Spleen (tissue), 11 donors: ENCODE data around the gene HDDC2. TPM values are rescaled to one million over a fixed set of nuclear protein-coding genes. Genes with fewer than 3 reads are reported as not detected.

Source experiments
- DNase-seq: peaks from one replicate; pipeline ENCODE4 v3.0.0-alpha.2; 2020
- H3K27ac ChIP-seq, 8 donors: fragments of 200-600 bp; sonication (generic) in 7 of 8; 1 replicate in 4 of 8; 2 replicates in 4 of 8; pipeline versions ENCODE4 v1.5.0 to v1.8.0; 2016 to 2021; ENCODE audit warnings: inconsistent platforms in 4 of 8, mild to moderate bottlenecking in 4 of 8, moderate library complexity in 1 of 8
- H3K27me3 ChIP-seq, 7 donors: fragments of 200-600 bp; sonication (generic) in 6 of 7; replicated peaks in 1 of 7; 1 replicate in 4 of 7; 2 replicates in 3 of 7; pipeline versions ENCODE4 v1.5.0 to v1.8.0; 2016 to 2021; ENCODE audit warnings: inconsistent platforms in 3 of 7, mild to moderate bottlenecking in 1 of 7
- H3K36me3 ChIP-seq, 6 donors: fragments of 200-600 bp; sonication (generic) in 5 of 6; 1 replicate in 4 of 6; 2 replicates in 2 of 6; pipeline versions ENCODE4 v1.5.0 to v1.8.0; 2016 to 2021; ENCODE audit warnings: inconsistent platforms in 2 of 6
- H3K4me1 ChIP-seq, 6 donors: fragments of 200-600 bp; sonication (generic) in 5 of 6; 1 replicate in 3 of 6; 2 replicates in 3 of 6; pipeline versions ENCODE4 v1.5.0 to v1.8.0; 2016 to 2021; ENCODE audit warnings: inconsistent platforms in 3 of 6
- H3K4me3 ChIP-seq, 8 donors: fragments of 200-600 bp; sonication (generic) in 7 of 8; 1 replicate in 4 of 8; 2 replicates in 4 of 8; pipeline versions ENCODE4 v1.5.0 to v1.8.0; 2016 to 2021; ENCODE audit warnings: inconsistent platforms in 4 of 8, mild to moderate bottlenecking in 4 of 8, moderate library complexity in 2 of 8
- H3K9me3 ChIP-seq, 8 donors: fragments of 200-600 bp; sonication (generic) in 7 of 8; 1 replicate in 4 of 8; 2 replicates in 4 of 8; pipeline versions ENCODE4 v1.5.0 to v1.8.0; 2016 to 2021; ENCODE audit warnings: inconsistent platforms in 4 of 8
- CTCF ChIP-seq, 11 experiments: fragments of 200-600 bp in 7 of 11; fragments of 450-650 bp in 4 of 11; sonication (generic) in 4 of 11; IDR thresholded peaks in 8 of 11; conservative IDR thresholded peaks in 3 of 11; 1 replicate in 7 of 11; 2 replicates in 4 of 11; pipeline versions ENCODE4 v1.4.0 to v1.8.0; 2016 to 2021; ENCODE audit warnings: antibody characterized with exemption in 11 of 11, inconsistent platforms in 4 of 11, mild to moderate bottlenecking in 1 of 11
- POLR2A ChIP-seq, 3 donors: fragments of 450-650 bp; IDR thresholded peaks; one replicate each; pipeline ENCODE4 v1.5.1; 2017; ENCODE audit warnings: antibody characterized with exemption in 3 of 3, mild to moderate bottlenecking in 1 of 3
- POLR2AphosphoS5 ChIP-seq, 3 donors: sonication (generic); formaldehyde crosslinking; IDR thresholded peaks; one replicate each; pipeline ENCODE4 v1.5.1; 2017; ENCODE audit warnings: antibody characterized with exemption in 3 of 3
- WGBS, 5 donors: extraction: QIAGEN DNeasy Blood & Tissue Kit in 3 of 5; methylation state at CpG; one replicate each; pipeline versions ENCODE4 v1.1.5 to v1.1.7; 2013 to 2018; 5-methylcytosine and 5-hydroxymethylcytosine counted together
- intact Hi-C: fragments of 100-400 bp; cut with DNase I; formaldehyde crosslinking; loops from one replicate; pipeline ENCODE4 v1.15.0; 2023; ENCODE audit warnings: low total_unique reads
- polyA plus RNA-seq, 3 donors: library from polyadenylated mRNA; stranded (reverse); fragments of 200-250 nt; gene quantifications; one replicate each; pipeline ENCODE4 v1.2.1, GENCODE V29; 2013
- total RNA-seq, 7 donors: library from RNA; depleted of rRNA in 3 of 7; stranded (reverse); fragments of >200 nt in 3 of 7; fragmentation: NEBNext Ultra II Directional in 4 of 7; extraction: Animal tissue kit (Norgen Biotek cat#: 25700) in 4 of 7; gene quantifications; one replicate each; pipeline versions ENCODE4 v1.1.0 to v1.2.1, GENCODE V29; 2016 to 2021
- donor health status: healthy with polysubstance abuse.
- donor health status: DM: no; HTN: no; CAD: no; lungs with moderate emphysema.
- donor health status: DM: no; HTN: no; CAD: no.
- donor health status: Bipolar disorder and iron deficiency.
- donor health status: healthy.
- donor health status: DM: no; HTN: no; CAD: no.
- donor health status: DM: yes; HTN: yes; CAD: no.

Gene HDDC2
- total and polyA plus RNA-seq, 10 donors = 22.4 to 68.7 (median 38.7) TPM

GRCh38 chr6:125338381-125338780 is 36.6 kb upstream of the HDDC2 start:
- H3K9me3 ChIP-seq = no peaks in the 10 kb centered on the region
- no peaks in the 10 kb centered on the region for H3K36me3 ChIP-seq
- intact Hi-C loops = no loop called here
- peaks cover 0 to 3% (median 0%) of the 10 kb centered on the region in 7 donors for H3K27me3 ChIP-seq
- no peak for DNase-seq
- no peaks in the 10 kb centered on the region for H3K4me1 ChIP-seq
- TF ChIP-seq POLR2A (IDR thresholded peaks at IDR 0.05) = no peak
- H3K4me3 ChIP-seq = no peak overlapping the region
- no peak overlapping the region for H3K27ac ChIP-seq

- no peak for DNase-seq
- Histone ChIP-seq H3K27ac (no peak overlapping the region), H3K4me3 (no peak overlapping the region), H3K27me3 (peaks cover 0 to 3% (median 0%) of the 10 kb centered on the region in 7 donors), H3K9me3 (no peaks in the 10 kb centered on the region), H3K36me3 (no peaks in the 10 kb centered on the region), H3K4me1 (no peaks in the 10 kb centered on the region)
- 88 to 96% (median 94%) methylated on average over 6 of the region's 6 CpGs for WGBS, 5 donors
- intact Hi-C loops = no loop called here
- TF ChIP-seq CTCF (IDR thresholded peaks at IDR 0.05 in 8 of 11, conservative IDR thresholded peaks at IDR 0.05 in 3 of 11) = no peak
- no peak for TF ChIP-seq POLR2A (IDR thresholded peaks at IDR 0.05)
- no peak for TF ChIP-seq POLR2AphosphoS5 (IDR thresholded peaks at IDR 0.05)
Measured at GRCh38 chr6:125337706-125338105, 35.9 kb upstream of the HDDC2 start.

- Histone ChIP-seq H3K36me3 (no peaks in the 10 kb centered on the region), H3K4me3 (no peak overlapping the region), H3K9me3 (no peaks in the 10 kb centered on the region), H3K27me3 (peaks cover 0 to 3% (median 0%) of the 10 kb centered on the region in 7 donors), H3K4me1 (no peaks in the 10 kb centered on the region), H3K27ac (no peak overlapping the region)
- no peak for TF ChIP-seq POLR2A (IDR thresholded peaks at IDR 0.05)
- no peak for TF ChIP-seq POLR2AphosphoS5 (IDR thresholded peaks at IDR 0.05)
- no peak for TF ChIP-seq CTCF (IDR thresholded peaks at IDR 0.05 in 8 of 11, conservative IDR thresholded peaks at IDR 0.05 in 3 of 11)
- intact Hi-C loops = no loop called here
- DNase-seq = no peak
- 82 to 93% (median 91%) methylated on average over 1 of the region's 1 CpG for WGBS, 5 donors
Measured at GRCh38 chr6:125332664-125333063, 30.9 kb upstream of the HDDC2 start.

GRCh38 chr6:125325586-125325985 is 23.8 kb upstream of the HDDC2 start:
- Histone ChIP-seq H3K27ac (no peak overlapping the region), H3K4me3 (no peak overlapping the region), H3K4me1 (no peaks in the 10 kb centered on the region), H3K9me3 (no peaks in the 10 kb centered on the region), H3K27me3 (peaks cover 0 to 3% (median 0%) of the 10 kb centered on the region in 7 donors), H3K36me3 (no peaks in the 10 kb centered on the region)
- DNase-seq = no peak
- TF ChIP-seq POLR2AphosphoS5 (IDR thresholded peaks at IDR 0.05) (no peak), POLR2A (IDR thresholded peaks at IDR 0.05) (no peak), CTCF (IDR thresholded peaks at IDR 0.05 in 8 of 11, conservative IDR thresholded peaks at IDR 0.05 in 3 of 11) (no peak)
- 60 to 80% (median 75%) methylated on average over 2 of the region's 2 CpGs for WGBS, 5 donors
- intact Hi-C loops = no loop called here

GRCh38 chr6:125323376-125323775 is 21.6 kb upstream of the HDDC2 start:
- Histone ChIP-seq H3K4me1 (no peaks in the 10 kb centered on the region), H3K27me3 (peaks cover 0 to 3% (median 0%) of the 10 kb centered on the region in 7 donors), H3K4me3 (no peak overlapping the region), H3K27ac (no peak overlapping the region), H3K36me3 (no peaks in the 10 kb centered on the region), H3K9me3 (no peaks in the 10 kb centered on the region)
- DNase-seq = no peak
- TF ChIP-seq CTCF (IDR thresholded peaks at IDR 0.05 in 8 of 11, conservative IDR thresholded peaks at IDR 0.05 in 3 of 11) (no peak), POLR2AphosphoS5 (IDR thresholded peaks at IDR 0.05) (no peak), POLR2A (IDR thresholded peaks at IDR 0.05) (no peak)
- 87 to 94% (median 89%) methylated on average over 2 of the region's 2 CpGs for WGBS, 5 donors
- intact Hi-C loops = no loop called here
